GM23338 (cell line): ENCODE measurements around the gene RFX8. TPM values are rescaled to one million over a fixed set of nuclear protein-coding genes. Genes with fewer than 3 reads are reported as not detected.

Source experiments
- ATAC-seq: fragments of 200-7000 bp; cut with Tn5 transposase; 3 replicates; pipeline ENCODE4 v1.9.1; 2020
- DNase-seq: peaks from one replicate; pipeline ENCODE4 v3.0.0-alpha.2; 2015; ENCODE audit warnings: low spot score
- H2AFZ ChIP-seq: fragments of 200-600 bp; sonication (generic); 2 replicates; pipeline ENCODE4 v1.8.0; 2016; ENCODE audit warnings: antibody characterized with exemption, mild to moderate bottlenecking, moderate library complexity
- H3F3A ChIP-seq: fragments of 200-600 bp; sonication (generic); replicated peaks from 2 replicates; pipeline ENCODE4 v1.8.0; 2017; ENCODE audit warnings: antibody characterized with exemption, mixed run types, low read depth
- H3K27ac ChIP-seq: fragments of 200-600 bp; sonication (generic); 2 replicates; pipeline ENCODE4 v1.6.1; 2016; ENCODE audit warnings: low read depth
- H3K27me3 ChIP-seq: fragments of 200-600 bp; sonication (generic); 2 replicates; pipeline ENCODE4 v1.8.0; 2016; ENCODE audit warnings: mild to moderate bottlenecking, mixed run types, moderate library complexity; ENCODE audit not compliant: insufficient read depth
- H3K36me3 ChIP-seq: fragments of 200-600 bp; sonication (generic); 2 replicates; pipeline ENCODE4 v1.8.0; 2016; ENCODE audit warnings: mild to moderate bottlenecking; ENCODE audit not compliant: insufficient read depth
- H3K4me1 ChIP-seq: fragments of 200-600 bp; sonication (generic); 2 replicates; pipeline ENCODE4 v1.8.0; 2016; ENCODE audit warnings: mild to moderate bottlenecking, moderate library complexity; ENCODE audit not compliant: insufficient read depth
- H3K4me2 ChIP-seq: fragments of 200-600 bp; sonication (generic); 2 replicates; pipeline ENCODE4 v1.7.1; 2017; ENCODE audit warnings: mixed run types
- H3K4me3 ChIP-seq: fragments of 200-600 bp; sonication (generic); 2 replicates; pipeline ENCODE4 v1.6.1; 2016; ENCODE audit warnings: mixed run types
- H3K79me2 ChIP-seq: fragments of 200-600 bp; sonication (generic); replicated peaks from 2 replicates; pipeline ENCODE4 v1.8.0; 2017; ENCODE audit warnings: mild to moderate bottlenecking; ENCODE audit not compliant: insufficient read depth
- H3K9me2 ChIP-seq: fragments of 200-600 bp; sonication (generic); 2 replicates; pipeline ENCODE4 v1.8.0; 2017; ENCODE audit not compliant: insufficient read depth
- H4K20me1 ChIP-seq: fragments of 200-600 bp; sonication (generic); replicated peaks from 2 replicates; pipeline ENCODE4 v1.8.0; 2017; ENCODE audit warnings: mild to moderate bottlenecking; ENCODE audit not compliant: insufficient read depth
- H3K27ac Mint-ChIP-seq: 2 replicates; pipeline ENCODE4 v1.8.0; 2020; ENCODE audit warnings: inconsistent platforms, mild to moderate bottlenecking, moderate library complexity, mixed read lengths
- H3K27me3 Mint-ChIP-seq: 3 replicates; pipeline ENCODE4 v1.8.0; 2022; ENCODE audit warnings: low read depth, mild to moderate bottlenecking, moderate library complexity, mixed read lengths, inconsistent platforms; ENCODE audit not compliant: insufficient read depth, poor library complexity
- H3K36me3 Mint-ChIP-seq: 3 replicates; pipeline ENCODE4 v1.8.0; 2021; ENCODE audit warnings: low read depth, mild to moderate bottlenecking, inconsistent platforms, moderate library complexity, mixed read lengths
- H3K4me1 Mint-ChIP-seq: 3 replicates; pipeline ENCODE4 v1.8.0; 2020; ENCODE audit warnings: mild to moderate bottlenecking, inconsistent platforms, mixed read lengths
- H3K4me3 Mint-ChIP-seq: 3 replicates; pipeline ENCODE4 v1.8.0; 2021; ENCODE audit warnings: moderate library complexity, mild to moderate bottlenecking, inconsistent platforms, mixed read lengths
- H3K9me3 Mint-ChIP-seq: 3 replicates; pipeline ENCODE4 v1.8.0; 2020; ENCODE audit warnings: moderate library complexity, mild to moderate bottlenecking, inconsistent platforms, mixed read lengths
- CREB1 ChIP-seq: fragments of 250-450 bp; sonication (Bioruptor Pico); IDR thresholded peaks from 2 replicates; pipeline ENCODE4 v1.5.0; 2020; ENCODE audit warnings: low read depth, mild to moderate bottlenecking, moderate library complexity
- CTCF ChIP-seq, 2 experiments: fragments of 200-600 bp in 1 of 2; sonication (generic) in 1 of 2; conservative IDR thresholded peaks; 2 replicates each; pipeline versions ENCODE4 v1.5.1 to v1.6.1; 2016 to 2017; ENCODE audit warnings: antibody characterized with exemption in 2 of 2, low read depth in 2 of 2, mild to moderate bottlenecking in 2 of 2, moderate library complexity in 1 of 2
- EZH2 ChIP-seq: fragments of 200-600 bp; sonication (generic); IDR thresholded peaks from one replicate; pipeline ENCODE4 v1.8.0; 2017; ENCODE audit warnings: antibody characterized with exemption, mild to moderate bottlenecking, low read depth; ENCODE audit not compliant: unreplicated experiment
- NANOG ChIP-seq: IDR thresholded peaks from 2 replicates; pipeline ENCODE4 v1.6.1; 2016; ENCODE audit warnings: antibody characterized with exemption, borderline replicate concordance
- POLR2AphosphoS5 ChIP-seq: IDR thresholded peaks from 2 replicates; pipeline ENCODE4 v1.6.1; 2016; ENCODE audit warnings: antibody characterized with exemption, low read depth
- ZNF114 ChIP-seq: fragments of 250-450 bp; sonication (Bioruptor Pico); IDR thresholded peaks from 2 replicates; pipeline ENCODE4 v1.5.0; 2020; ENCODE audit warnings: mild to moderate bottlenecking, moderate library complexity
- ZNF462 ChIP-seq: fragments of 250-450 bp; sonication (Bioruptor Pico); IDR thresholded peaks from 2 replicates; pipeline ENCODE4 v1.5.0; 2020; ENCODE audit warnings: mild to moderate bottlenecking, moderate library complexity
- polyA plus RNA-seq: library from polyadenylated mRNA; unstranded; fragments of >200 nt; fragmentation: Nextera tagmentation; extraction: Ambion mirVana; gene quantifications from 2 replicates; pipeline ENCODE4 v1.2.1, GENCODE V29; 2016
- total RNA-seq: library from RNA; depleted of rRNA; stranded (reverse); fragments of >200 nt; shearing (Covaris generic); gene quantifications from 2 replicates; pipeline ENCODE4 v1.2.3, GENCODE V29; 2014

RFX8 gene
- total and polyA plus RNA-seq, 2 experiments from 2014 or later: 0.65 to 1.5 TPM

- TF ChIP-seq CREB1 (CRISPR knock-in tag): no peak
Observed at GRCh38 chr2:101492936-101493473, 18.1 kb upstream of the RFX8 start (continued).

- peaks cover 3% of the 10 kb centered on the region; the same call in 2 of the 3 replicates for H3K4me1 Mint-ChIP-seq
Observed at GRCh38 chr2:101486994-101487393, 12.1 kb upstream of the RFX8 start.

GRCh38 chr2:101486258-101486701 is 11.4 kb upstream of the RFX8 start:
- H3K4me3 Mint-ChIP-seq: no peak overlapping the region
- DNase-seq: no peak
- Histone ChIP-seq H3K27me3 (no peaks in the 10 kb centered on the region), H3K9me2 (no peaks in the 10 kb centered on the region), H2AFZ (peak overlapping the region; percentile 95; the same call in 1 of the 2 replicates), H3K4me1 (no peaks in the 10 kb centered on the region), H3K27ac (no peak overlapping the region), H3K4me2 (no peak overlapping the region), H3K4me3 (no peak overlapping the region), H3K36me3 (no peaks in the 10 kb centered on the region), H4K20me1 (no peaks in the 10 kb centered on the region), H3F3A (no peaks in the 10 kb centered on the region), H3K79me2 (no peaks in the 10 kb centered on the region)
- H3K9me3 Mint-ChIP-seq: no peaks in the 10 kb centered on the region; the same call in 2 of the 3 replicates
- H3K27ac Mint-ChIP-seq: no peak overlapping the region
- TF ChIP-seq EZH2: no peak
- no peak for TF ChIP-seq NANOG
- no peak for TF ChIP-seq CREB1 (CRISPR knock-in tag)
- TF ChIP-seq ZNF462 (CRISPR knock-in tag): no peak
- no peak for TF ChIP-seq ZNF114 (CRISPR knock-in tag)
- H3K4me1 Mint-ChIP-seq: peaks cover 3% of the 10 kb centered on the region; the same call in 2 of the 3 replicates
- no peak for ATAC-seq
- H3K27me3 Mint-ChIP-seq: peaks cover 4% of the 10 kb centered on the region
- no peaks in the 10 kb centered on the region for H3K36me3 Mint-ChIP-seq

More at GRCh38 chr2:101486994-101487393, 12.1 kb upstream of the RFX8 start:
- peak overlapping the region; percentile 95; the same call in 1 of the 2 replicates for H2AFZ ChIP-seq
- TF ChIP-seq EZH2: no peak
- no peak for TF ChIP-seq CTCF (conservative IDR thresholded peaks at IDR 0.05; ENCODE audit: low read depth in 2 of 2)
- TF ChIP-seq POLR2AphosphoS5: no peak
- no peaks in the 10 kb centered on the region for H3K4me1 ChIP-seq
- no peak overlapping the region for H3K4me3 ChIP-seq
- no peak overlapping the region for H3K4me2 ChIP-seq
- no peaks in the 10 kb centered on the region for H3K9me2 ChIP-seq
- DNase-seq (no peak), ATAC-seq (no peak)
- Mint-ChIP-seq H3K4me3 (no peak overlapping the region), H3K36me3 (no peaks in the 10 kb centered on the region), H3K27me3 (peaks cover 4% of the 10 kb centered on the region), H3K9me3 (no peaks in the 10 kb centered on the region; the same call in 2 of the 3 replicates), H3K27ac (no peak overlapping the region)
- H3K36me3 ChIP-seq: no peaks in the 10 kb centered on the region
- no peaks in the 10 kb centered on the region for H3F3A ChIP-seq
- no peaks in the 10 kb centered on the region for H3K27me3 ChIP-seq
- H3K79me2 ChIP-seq: no peaks in the 10 kb centered on the region
- H4K20me1 ChIP-seq: no peaks in the 10 kb centered on the region
- no peak overlapping the region for H3K27ac ChIP-seq
